H1 (cell line): ENCODE data around the gene ZNF396. TPM values are rescaled to one million over a fixed set of nuclear protein-coding genes. Genes with fewer than 3 reads are reported as not detected.

Source experiments
- CEBPB ChIP-seq: IDR thresholded peaks from 2 replicates; pipeline ENCODE4 v1.6.1; 2012; ENCODE audit warnings: low read depth, low read length
- RBBP5 ChIP-seq: IDR thresholded peaks from 2 replicates; pipeline ENCODE4 v1.7.1; 2012; ENCODE audit warnings: low read depth, mild to moderate bottlenecking, inconsistent platforms, low read length, moderate library complexity, borderline replicate concordance
- polyA plus RNA-seq, 7 experiments: library from polyadenylated mRNA; depleted of rRNA in 3 of 7; stranded (reverse) in 5 of 7; unstranded in 2 of 7; fragments of >200 nt in 5 of 7; fragments of 200-250 nt in 2 of 7; gene quantifications; 1 replicate in 5 of 7; 2 replicates in 1 of 7; 4 replicates in 1 of 7; pipeline versions ENCODE4 v1.2.1 to v1.2.3, GENCODE V29; 2011 to 2013; ENCODE audit warnings: missing spikeins in 2 of 7, mixed read lengths in 2 of 7
- total RNA-seq: library from RNA; stranded (reverse); fragmentation: NEBNext Ultra II Directional; extraction: Animal tissue kit (Norgen Biotek cat#: 25700); gene quantifications from 2 replicates; pipeline ENCODE4 v1.2.1, GENCODE V29; 2021
- TF ChIP-seq, protein P1 (sequence below): IDR thresholded peaks from 2 replicates; pipeline ENCODE4 v1.6.1; 2011; ENCODE audit warnings: low read length, improper control_type of control experiment
- TF ChIP-seq, protein P2 (sequence below): IDR thresholded peaks from 2 replicates; pipeline ENCODE4 v1.6.1; 2012; ENCODE audit warnings: low read length, inconsistent platforms

ZNF396 gene
- total and polyA plus RNA-seq, 2 of the 8 experiments (the other 6 are each of a cell fraction or from before 2014, with no cell fraction given), result 0.44 to 0.74 TPM

DNA sequence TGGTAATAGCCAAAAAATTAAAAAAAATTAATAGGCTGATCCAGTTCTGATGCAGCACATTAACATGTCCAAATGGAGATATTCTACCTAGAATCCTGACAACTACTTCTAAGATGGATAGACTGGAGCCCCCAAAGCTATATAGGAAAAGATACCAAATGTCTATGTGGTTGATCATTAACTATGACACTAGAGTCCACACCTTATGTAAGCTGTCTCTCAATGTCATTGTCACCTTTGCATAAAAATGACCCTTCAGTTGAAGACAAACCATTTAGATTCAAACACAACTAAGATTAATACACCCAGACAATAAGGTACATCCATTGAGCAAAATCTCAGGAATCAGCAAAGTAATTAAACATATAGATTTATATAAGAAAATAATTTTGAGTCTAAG, 14.6 kb downstream of the ZNF396 start (continued):
- TF ChIP-seq RBBP5 (no peak), CEBPB (no peak)
- TF ChIP-seq, protein P1, sequence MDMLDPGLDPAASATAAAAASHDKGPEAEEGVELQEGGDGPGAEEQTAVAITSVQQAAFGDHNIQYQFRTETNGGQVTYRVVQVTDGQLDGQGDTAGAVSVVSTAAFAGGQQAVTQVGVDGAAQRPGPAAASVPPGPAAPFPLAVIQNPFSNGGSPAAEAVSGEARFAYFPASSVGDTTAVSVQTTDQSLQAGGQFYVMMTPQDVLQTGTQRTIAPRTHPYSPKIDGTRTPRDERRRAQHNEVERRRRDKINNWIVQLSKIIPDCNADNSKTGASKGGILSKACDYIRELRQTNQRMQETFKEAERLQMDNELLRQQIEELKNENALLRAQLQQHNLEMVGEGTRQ, result no peak
- TF ChIP-seq, protein P2, sequence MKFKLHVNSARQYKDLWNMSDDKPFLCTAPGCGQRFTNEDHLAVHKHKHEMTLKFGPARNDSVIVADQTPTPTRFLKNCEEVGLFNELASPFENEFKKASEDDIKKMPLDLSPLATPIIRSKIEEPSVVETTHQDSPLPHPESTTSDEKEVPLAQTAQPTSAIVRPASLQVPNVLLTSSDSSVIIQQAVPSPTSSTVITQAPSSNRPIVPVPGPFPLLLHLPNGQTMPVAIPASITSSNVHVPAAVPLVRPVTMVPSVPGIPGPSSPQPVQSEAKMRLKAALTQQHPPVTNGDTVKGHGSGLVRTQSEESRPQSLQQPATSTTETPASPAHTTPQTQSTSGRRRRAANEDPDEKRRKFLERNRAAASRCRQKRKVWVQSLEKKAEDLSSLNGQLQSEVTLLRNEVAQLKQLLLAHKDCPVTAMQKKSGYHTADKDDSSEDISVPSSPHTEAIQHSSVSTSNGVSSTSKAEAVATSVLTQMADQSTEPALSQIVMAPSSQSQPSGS, result no peak
